Mesothelial cell of epicardium (in vitro differentiated cells): ENCODE results near the gene PDGFD. TPM values are rescaled to one million over a fixed set of nuclear protein-coding genes. Genes with fewer than 3 reads are reported as not detected.

Experiments
- DNase-seq, 2 experiments: peaks; one replicate each; pipeline ENCODE4 v3.0.0; 2021; ENCODE audit warnings: low spot score in 2 of 2; ENCODE audit not compliant: unreplicated experiment in 2 of 2
- H3K27ac Mint-ChIP-seq: 2 replicates; pipeline ENCODE4 v1.8.0; 2021; ENCODE audit warnings: mixed read lengths
- H3K27me3 Mint-ChIP-seq: 2 replicates; pipeline ENCODE4 v1.8.0; 2021; ENCODE audit warnings: low read depth, mixed read lengths
- H3K36me3 Mint-ChIP-seq: 2 replicates; pipeline ENCODE4 v1.8.0; 2021; ENCODE audit warnings: mixed read lengths
- H3K4me1 Mint-ChIP-seq: 2 replicates; pipeline ENCODE4 v1.8.0; 2021; ENCODE audit warnings: mixed read lengths
- H3K4me3 Mint-ChIP-seq: 2 replicates; pipeline ENCODE4 v1.8.0; 2021; ENCODE audit warnings: mild to moderate bottlenecking, moderate library complexity, mixed read lengths
- H3K9me3 Mint-ChIP-seq: 2 replicates; pipeline ENCODE4 v1.8.0; 2021; ENCODE audit warnings: mixed read lengths
- total RNA-seq: library from RNA; stranded (reverse); gene quantifications from 3 replicates; pipeline ENCODE4 v1.2.1, GENCODE V29; 2021
- TF ChIP-seq, protein P1 (sequence below): fragments of 200-600 bp; sonication (generic); IDR thresholded peaks from one replicate; pipeline ENCODE4 v1.5.0; 2021; ENCODE audit warnings: antibody characterized with exemption; ENCODE audit not compliant: unreplicated experiment

The PDGFD gene
- total RNA-seq, 1 donor from 2014 or later = 29.1 TPM

DNA sequence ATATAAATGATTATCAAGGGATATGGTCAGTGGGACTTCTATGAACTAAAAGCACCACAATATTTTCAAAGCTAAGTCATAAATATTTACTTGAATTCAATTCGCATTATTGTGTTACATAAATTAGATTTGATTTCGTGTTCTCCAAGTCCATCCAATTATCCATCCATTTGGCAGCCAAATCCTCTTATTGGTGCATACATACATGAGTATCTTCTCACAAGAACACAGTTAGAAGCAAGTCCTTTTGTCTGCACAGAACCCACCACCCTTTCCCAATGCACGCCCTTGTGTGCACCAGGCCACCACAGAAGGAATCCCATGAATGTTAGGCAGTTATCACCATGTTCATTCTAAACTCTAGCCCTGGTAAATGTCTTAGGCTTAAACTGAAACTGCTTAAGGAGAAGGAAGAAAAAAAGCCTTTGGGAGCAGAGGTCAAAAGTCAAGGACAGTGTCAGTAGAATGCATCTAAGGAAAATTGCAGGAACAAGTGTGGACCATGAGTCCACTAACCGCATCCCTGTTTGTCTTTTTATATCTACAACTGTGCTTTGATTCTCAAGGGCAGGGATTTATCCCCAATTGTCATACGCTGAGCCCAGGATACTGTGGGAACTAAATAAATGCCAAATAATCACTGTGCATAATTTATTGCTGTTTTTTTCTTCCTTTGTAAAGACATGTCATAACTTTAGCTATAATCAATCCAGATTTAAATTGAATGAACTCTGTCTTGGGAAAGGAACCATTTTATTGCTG is 235.7 kb downstream of the PDGFD start:
- H3K27me3 Mint-ChIP-seq = no peaks in the 10 kb centered on the region
- peaks cover 46% of the 10 kb centered on the region for H3K4me1 Mint-ChIP-seq
- TF ChIP-seq, protein P1, sequence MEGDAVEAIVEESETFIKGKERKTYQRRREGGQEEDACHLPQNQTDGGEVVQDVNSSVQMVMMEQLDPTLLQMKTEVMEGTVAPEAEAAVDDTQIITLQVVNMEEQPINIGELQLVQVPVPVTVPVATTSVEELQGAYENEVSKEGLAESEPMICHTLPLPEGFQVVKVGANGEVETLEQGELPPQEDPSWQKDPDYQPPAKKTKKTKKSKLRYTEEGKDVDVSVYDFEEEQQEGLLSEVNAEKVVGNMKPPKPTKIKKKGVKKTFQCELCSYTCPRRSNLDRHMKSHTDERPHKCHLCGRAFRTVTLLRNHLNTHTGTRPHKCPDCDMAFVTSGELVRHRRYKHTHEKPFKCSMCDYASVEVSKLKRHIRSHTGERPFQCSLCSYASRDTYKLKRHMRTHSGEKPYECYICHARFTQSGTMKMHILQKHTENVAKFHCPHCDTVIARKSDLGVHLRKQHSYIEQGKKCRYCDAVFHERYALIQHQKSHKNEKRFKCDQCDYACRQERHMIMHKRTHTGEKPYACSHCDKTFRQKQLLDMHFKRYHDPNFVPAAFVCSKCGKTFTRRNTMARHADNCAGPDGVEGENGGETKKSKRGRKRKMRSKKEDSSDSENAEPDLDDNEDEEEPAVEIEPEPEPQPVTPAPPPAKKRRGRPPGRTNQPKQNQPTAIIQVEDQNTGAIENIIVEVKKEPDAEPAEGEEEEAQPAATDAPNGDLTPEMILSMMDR = no peak
- peak overlapping the region; percentile 66 for H3K27ac Mint-ChIP-seq
- no peaks in the 10 kb centered on the region for H3K9me3 Mint-ChIP-seq
- DNase-seq = no peak
- H3K4me3 Mint-ChIP-seq = no peak overlapping the region
- H3K36me3 Mint-ChIP-seq = no peaks in the 10 kb centered on the region

DNA sequence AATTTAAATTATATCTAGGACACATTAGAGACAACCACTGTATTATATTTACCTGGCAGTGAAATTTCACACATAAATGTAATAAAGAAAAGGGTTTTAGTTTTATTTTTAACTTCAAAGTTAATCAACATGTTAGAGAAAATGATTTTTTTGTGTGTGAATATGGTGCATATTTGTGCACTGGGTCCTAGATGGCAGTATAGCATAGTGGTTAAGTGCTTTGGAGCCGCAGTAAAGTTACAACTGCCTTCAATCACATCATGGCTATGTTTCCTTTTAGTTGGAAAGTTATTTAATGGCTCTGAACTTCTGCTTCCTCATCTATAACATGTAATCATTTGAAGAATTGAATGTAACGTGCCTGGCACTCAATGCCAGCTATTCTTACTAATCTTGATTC is 236.4 kb downstream of the PDGFD start:
- Mint-ChIP-seq H3K9me3 (no peaks in the 10 kb centered on the region), H3K4me1 (peaks cover 52% of the 10 kb centered on the region), H3K27me3 (no peaks in the 10 kb centered on the region), H3K4me3 (no peak overlapping the region), H3K36me3 (no peaks in the 10 kb centered on the region), H3K27ac (no peak overlapping the region)
- TF ChIP-seq, protein P1 = no peak
- DNase-seq = no peak

DNA sequence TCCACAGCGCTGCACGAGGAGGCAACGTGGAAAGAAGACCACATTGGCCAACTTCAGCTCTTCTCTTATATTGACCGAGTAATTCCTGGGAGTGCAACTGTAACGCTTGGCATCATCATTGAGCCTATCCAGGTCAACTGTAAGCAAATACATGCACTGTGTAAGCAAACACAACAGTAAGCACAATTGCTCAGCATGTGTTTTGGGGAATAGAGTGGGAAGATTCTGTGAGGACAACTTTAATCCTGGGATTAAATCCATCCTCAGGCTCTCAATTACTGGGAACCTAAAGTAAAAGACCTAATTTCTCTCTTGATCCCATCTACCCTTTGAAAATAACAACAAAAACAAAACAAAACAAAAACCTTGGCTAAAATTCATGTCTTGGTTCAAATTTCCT is 237.0 kb downstream of the PDGFD start:
- Mint-ChIP-seq H3K27me3 (no peaks in the 10 kb centered on the region), H3K36me3 (no peaks in the 10 kb centered on the region), H3K27ac (no peak overlapping the region), H3K9me3 (no peaks in the 10 kb centered on the region), H3K4me1 (peaks cover 56% of the 10 kb centered on the region), H3K4me3 (no peak overlapping the region)
- TF ChIP-seq, protein P1 = no peak
- no peak for DNase-seq

DNA sequence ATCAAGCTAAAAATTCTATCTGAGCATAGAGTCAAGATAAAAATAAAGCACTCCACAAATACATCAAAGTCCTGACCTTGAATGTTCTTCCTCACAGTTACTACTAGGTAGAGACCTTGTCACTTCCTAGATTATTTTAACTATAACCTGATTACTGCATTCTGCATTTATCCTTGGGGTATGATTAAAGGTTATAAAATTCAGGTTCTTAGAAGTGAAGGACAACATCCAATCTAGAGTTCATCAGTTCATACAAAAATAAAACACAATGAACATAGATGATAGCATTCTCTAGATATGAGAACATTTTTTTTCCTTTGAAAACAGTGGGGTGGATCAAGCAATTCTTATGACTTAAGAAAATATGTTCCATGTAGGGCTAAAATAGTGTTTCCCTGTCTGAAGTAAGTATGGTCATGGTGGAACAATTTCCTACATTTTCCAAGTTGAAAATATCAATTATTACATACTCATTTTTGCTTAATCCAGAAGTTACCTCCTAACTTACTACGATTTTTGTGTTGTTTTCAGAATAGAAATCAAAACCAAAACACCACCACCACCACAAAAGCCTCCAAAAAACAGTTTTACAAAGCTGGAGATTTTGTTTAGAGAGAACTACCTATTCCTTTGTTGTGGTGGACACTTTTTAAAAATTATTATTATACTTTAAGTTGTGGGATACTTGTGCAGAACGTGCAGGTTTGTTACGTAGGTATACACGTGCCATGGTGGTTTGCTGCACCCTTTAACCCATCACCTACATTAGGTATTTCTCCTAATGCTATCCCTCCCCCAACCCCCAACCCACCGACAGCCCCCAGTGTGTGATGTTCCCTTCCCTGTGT is 239.6 kb downstream of the PDGFD start:
- no peak overlapping the region for H3K4me3 Mint-ChIP-seq
- H3K27ac Mint-ChIP-seq = peak overlapping the region; percentile 89
- no peaks in the 10 kb centered on the region for H3K27me3 Mint-ChIP-seq
- H3K9me3 Mint-ChIP-seq = no peaks in the 10 kb centered on the region
- TF ChIP-seq, protein P1 = no peak
- DNase-seq = no peak
- H3K4me1 Mint-ChIP-seq = peaks cover 55% of the 10 kb centered on the region
- no peaks in the 10 kb centered on the region for H3K36me3 Mint-ChIP-seq

DNA sequence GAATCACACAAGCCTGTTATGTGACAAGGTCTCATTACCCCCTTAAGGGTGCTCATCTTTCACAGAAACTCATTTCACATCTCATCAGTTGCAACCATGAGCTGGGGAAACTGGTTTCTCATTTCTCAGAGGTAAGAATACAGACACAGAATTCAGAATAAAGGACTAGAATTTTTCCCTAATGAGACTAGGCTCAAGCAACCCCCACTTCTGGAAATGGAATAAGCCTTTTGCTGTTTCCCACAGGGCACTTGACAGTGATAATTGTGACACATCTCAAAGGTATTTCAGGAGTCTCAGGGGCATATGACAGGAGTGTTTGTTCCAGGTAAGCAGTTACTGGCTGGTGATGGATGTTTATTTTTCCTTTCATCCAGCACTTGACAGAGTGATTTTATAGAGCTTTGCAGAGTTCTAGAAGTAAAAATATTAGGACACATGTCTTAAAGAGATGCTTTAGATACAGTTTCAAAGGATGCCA is 240.5 kb downstream of the PDGFD start:
- no peak for DNase-seq
- no peak overlapping the region for H3K4me3 Mint-ChIP-seq

More for the DNA sequence above, 240.5 kb downstream of the PDGFD start:
- Mint-ChIP-seq H3K4me1 (peaks cover 48% of the 10 kb centered on the region), H3K9me3 (no peaks in the 10 kb centered on the region), H3K27me3 (no peaks in the 10 kb centered on the region), H3K36me3 (no peaks in the 10 kb centered on the region), H3K27ac (peak overlapping the region; percentile 89)
- TF ChIP-seq, protein P1 = no peak
